IMR-90 (cell line): ENCODE measurements around the gene ASB11. TPM values are rescaled to one million over a fixed set of nuclear protein-coding genes. Genes with fewer than 3 reads are reported as not detected.

ENCODE experiments used
- ATAC-seq: fragments of 200-7000 bp; cut with Tn5 transposase; 2 replicates; pipeline ENCODE4 v1.9.1; 2020; ENCODE audit warnings: low read depth, mild to moderate bottlenecking, moderate library complexity
- BruUV-seq: library from RNA; stranded (reverse); fragments of 400-500 nt; replicated peaks from 2 replicates; lab custom pipeline; 2021; lab: Mats Ljungman, UMichigan
- CTCF ChIA-PET: fragments of 300-600 bp; formaldehyde crosslinking; extraction: SDS; loops from one replicate; lab custom pipeline; 2021; ENCODE audit warnings: antibody characterized with exemption; lab: Yijun Ruan, JAX
- POLR2A ChIA-PET: fragments of 300-600 bp; sonication (Branson Sonifier 250); formaldehyde crosslinking; loops from one replicate; lab custom pipeline; 2022; ENCODE audit warnings: antibody characterized with exemption; ENCODE audit not compliant: unreplicated experiment; lab: Charles Lee
- DNase-seq: peaks from one replicate; pipeline ENCODE4 v3.0.0; 2013
- H2AFZ ChIP-seq: replicated peaks from 2 replicates; pipeline ENCODE3; 2013; ENCODE audit warnings: low read length, mild to moderate bottlenecking; ENCODE audit not compliant: poor library complexity
- H2AK5ac ChIP-seq: 2 replicates; pipeline ENCODE4 v1.6.1; 2013; ENCODE audit warnings: low read depth, low read length, inconsistent platforms
- H2AK9ac ChIP-seq: replicated peaks from 2 replicates; pipeline ENCODE3; 2013; ENCODE audit warnings: mild to moderate bottlenecking, low read depth, low read length, moderate library complexity; ENCODE audit not compliant: poor library complexity
- H2BK120ac ChIP-seq: 2 replicates; pipeline ENCODE4 v1.6.1; 2013; ENCODE audit warnings: low read depth, low read length, inconsistent platforms
- H2BK15ac ChIP-seq: 3 replicates; pipeline ENCODE4 v1.6.1; 2013; ENCODE audit warnings: low read depth, low read length, inconsistent platforms
- H2BK20ac ChIP-seq: 2 replicates; pipeline ENCODE4 v1.6.1; 2013; ENCODE audit warnings: low read depth, mild to moderate bottlenecking, inconsistent platforms, low read length, moderate library complexity
- H2BK5ac ChIP-seq: 2 replicates; pipeline ENCODE4 v1.6.1; 2013; ENCODE audit warnings: mild to moderate bottlenecking, low read depth, low read length, inconsistent platforms; ENCODE audit not compliant: poor library complexity, severe bottlenecking
- H3K14ac ChIP-seq: replicated peaks from 2 replicates; pipeline ENCODE4 v1.6.1; 2013; ENCODE audit warnings: low read depth, low read length, inconsistent platforms
- H3K18ac ChIP-seq: 2 replicates; pipeline ENCODE4 v1.6.1; 2013; ENCODE audit warnings: low read depth, low read length, control low read depth
- H3K23ac ChIP-seq: 2 replicates; pipeline ENCODE4 v1.6.1; 2013; ENCODE audit warnings: low read depth, low read length, inconsistent platforms
- H3K27ac ChIP-seq: 2 replicates; pipeline ENCODE4 v1.5.1; 2013; ENCODE audit warnings: mild to moderate bottlenecking, control low read depth, low read length; ENCODE audit not compliant: insufficient read depth
- H3K27me3 ChIP-seq: 2 replicates; pipeline ENCODE4 v1.6.1; 2013; ENCODE audit warnings: low read length; ENCODE audit not compliant: control insufficient read depth, insufficient read depth
- H3K36me3 ChIP-seq: 2 replicates; pipeline ENCODE4 v1.6.1; 2013; ENCODE audit warnings: low read length, mixed read lengths; ENCODE audit not compliant: control insufficient read depth, insufficient read depth
- H3K4ac ChIP-seq: 2 replicates; pipeline ENCODE4 v1.6.1; 2013; ENCODE audit warnings: low read depth, low read length, inconsistent platforms
- H3K4me1 ChIP-seq: 2 replicates; pipeline ENCODE4 v1.6.1; 2013; ENCODE audit warnings: low read length, mixed read lengths; ENCODE audit not compliant: control insufficient read depth, insufficient read depth
- H3K4me2 ChIP-seq: 2 replicates; pipeline ENCODE4 v1.6.1; 2013; ENCODE audit warnings: low read depth, mild to moderate bottlenecking, control low read depth, low read length, moderate library complexity
- H3K4me3 ChIP-seq: 2 replicates; pipeline ENCODE4 v1.5.1; 2013; ENCODE audit warnings: low read depth, mild to moderate bottlenecking, control low read depth, low read length, moderate library complexity; ENCODE audit not compliant: insufficient read depth
- H3K56ac ChIP-seq: 2 replicates; pipeline ENCODE4 v1.6.1; 2013; ENCODE audit warnings: low read length, inconsistent platforms; ENCODE audit not compliant: insufficient read depth; ENCODE audit errors: extremely low read depth
- H3K79me1 ChIP-seq, 2 experiments: 2 replicates each; pipeline ENCODE4 v1.6.1; 2013; ENCODE audit warnings: low read length in 2 of 2, inconsistent platforms in 1 of 2, low read depth in 1 of 2
- H3K9ac ChIP-seq: 2 replicates; pipeline ENCODE4 v1.6.1; 2013; ENCODE audit warnings: low read depth, low read length, control low read depth
- H3K9me1 ChIP-seq: 2 replicates; pipeline ENCODE4 v1.6.1; 2013; ENCODE audit warnings: low read length, inconsistent platforms; ENCODE audit not compliant: insufficient read depth
- H3K9me3 ChIP-seq: 2 replicates; pipeline ENCODE4 v1.6.1; 2013; ENCODE audit warnings: low read length; ENCODE audit not compliant: control insufficient read depth, insufficient read depth
- H4K20me1 ChIP-seq: 2 replicates; pipeline ENCODE4 v1.6.1; 2013; ENCODE audit warnings: low read length, inconsistent platforms; ENCODE audit not compliant: insufficient read depth
- H4K5ac ChIP-seq: 2 replicates; pipeline ENCODE4 v1.6.1; 2013; ENCODE audit warnings: mild to moderate bottlenecking, low read depth, low read length, control low read depth
- H4K8ac ChIP-seq, 2 experiments: 2 replicates each; pipeline ENCODE4 v1.6.1; 2013; ENCODE audit warnings: low read depth in 2 of 2, low read length in 2 of 2, control low read depth in 1 of 2, inconsistent platforms in 1 of 2
- H4K91ac ChIP-seq: 2 replicates; pipeline ENCODE4 v1.6.1; 2013; ENCODE audit warnings: low read depth, low read length, inconsistent platforms; ENCODE audit not compliant: insufficient read depth
- CEBPB ChIP-seq: IDR thresholded peaks from 2 replicates; pipeline ENCODE4 v1.6.1; 2012; ENCODE audit warnings: low read depth, low read length, improper control_type of control experiment
- SMC3 ChIP-seq: fragments of 150-350 bp; IDR thresholded peaks from 2 replicates; pipeline ENCODE4 v1.6.1; 2016; ENCODE audit warnings: low read depth, mild to moderate bottlenecking, antibody characterized with exemption, low read length, moderate library complexity
- WGBS, 2 experiments: methylation state at CpG; one replicate each; pipeline versions ENCODE4 v1.1.5 to v1.1.7; 2013; ENCODE audit warnings: missing lambda C conversion rate in 2 of 2; ENCODE audit not compliant: insufficient read length in 1 of 2; ENCODE audit errors: extremely low coverage in 2 of 2; 5-methylcytosine and 5-hydroxymethylcytosine counted together
- dilution Hi-C: fragments of 300-500 bp; cut with HindIII; formaldehyde crosslinking; loops from one replicate; pipeline ENCODE4 v1.14.3; 2018; ENCODE audit warnings: low sequenced_read_pairs; ENCODE audit not compliant: unreplicated experiment
- in situ Hi-C: fragments of 300-500 bp; cut with MboI; formaldehyde crosslinking; loops from 3 replicates; pipeline ENCODE4 v1.14.3; 2019; ENCODE audit warnings: low sequenced_read_pairs, inconsistent platforms, mixed read lengths
- intact Hi-C: fragments of 100-400 bp; cut with micrococcal nuclease; formaldehyde crosslinking; loops from 2 replicates; pipeline ENCODE4 v1.10.0; 2022
- polyA plus RNA-seq, 3 experiments: library from polyadenylated mRNA; depleted of rRNA; stranded (reverse); fragments of >200 nt; gene quantifications; 2 replicates each; pipeline ENCODE4 v1.2.3, GENCODE V29; 2012; ENCODE audit warnings: low replicate concordance in 1 of 3
- total RNA-seq: library from RNA; depleted of rRNA; stranded (reverse); fragments of >200 nt; gene quantifications from 2 replicates; pipeline ENCODE4 v1.2.3, GENCODE V29; 2012

The ASB11 gene
- total and polyA plus RNA-seq, 2 of the 4 experiments (the other 2 are of a cell fraction) = not detected

GRCh38 chrX:15321447-15321846, 6.0 kb upstream of the ASB11 start:
- TF ChIP-seq CEBPB (peak; percentile 31; the same call in 1 of the 2 replicates), SMC3 (no peak)
- Histone ChIP-seq H3K27ac (no peak overlapping the region), H4K8ac (no peak overlapping the region), H3K27me3 (no peaks in the 10 kb centered on the region), H3K56ac (no peak overlapping the region), H3K9me3 (no peaks in the 10 kb centered on the region), H3K79me1 (no peaks in the 10 kb centered on the region), H3K9me1 (no peaks in the 10 kb centered on the region), H4K20me1 (no peaks in the 10 kb centered on the region), H3K23ac (no peak overlapping the region), H3K4me3 (no peak overlapping the region), H2BK20ac (no peak overlapping the region), H2BK5ac (no peak overlapping the region), H3K4me2 (no peak overlapping the region), H4K91ac (no peak overlapping the region), H2BK15ac (no peak overlapping the region), H3K4me1 (no peaks in the 10 kb centered on the region), H3K4ac (no peak overlapping the region), H3K18ac (no peak overlapping the region), H4K5ac (no peak overlapping the region), H2AK9ac (no peak overlapping the region), H2AFZ (no peak overlapping the region), H3K36me3 (no peaks in the 10 kb centered on the region), H2BK120ac (no peak overlapping the region), H3K9ac (no peak overlapping the region), H3K14ac (no peak overlapping the region), H2AK5ac (no peak overlapping the region)
- no TSS peak for BruUV-seq
- intact Hi-C loops = no loop called here
- DNase-seq = no peak
- WGBS, 2 experiments = no CpG with 5 or more reads among the region's 4 CpGs
- ChIA-PET POLR2A (no interaction called here), CTCF (interaction anchor here (1.1 kb wide), 1 partner anchor 12 kb away, joined by 3 read pairs; no protein-coding TSS in a partner anchor)
- dilution Hi-C loops = no loop called here
- no peak for ATAC-seq
- in situ Hi-C loops = no loop called here
